ENCODE measurements around the gene HSD3B7. TPM values are rescaled to one million over a fixed set of nuclear protein-coding genes. Genes with fewer than 3 reads are reported as not detected.
A peak's percentile ranks its signal among the peaks of the same experiment; 100 is the strongest.

The HSD3B7 gene
- total RNA-seq, 1 donor from 2014 or later = 14.5 TPM

DNA sequence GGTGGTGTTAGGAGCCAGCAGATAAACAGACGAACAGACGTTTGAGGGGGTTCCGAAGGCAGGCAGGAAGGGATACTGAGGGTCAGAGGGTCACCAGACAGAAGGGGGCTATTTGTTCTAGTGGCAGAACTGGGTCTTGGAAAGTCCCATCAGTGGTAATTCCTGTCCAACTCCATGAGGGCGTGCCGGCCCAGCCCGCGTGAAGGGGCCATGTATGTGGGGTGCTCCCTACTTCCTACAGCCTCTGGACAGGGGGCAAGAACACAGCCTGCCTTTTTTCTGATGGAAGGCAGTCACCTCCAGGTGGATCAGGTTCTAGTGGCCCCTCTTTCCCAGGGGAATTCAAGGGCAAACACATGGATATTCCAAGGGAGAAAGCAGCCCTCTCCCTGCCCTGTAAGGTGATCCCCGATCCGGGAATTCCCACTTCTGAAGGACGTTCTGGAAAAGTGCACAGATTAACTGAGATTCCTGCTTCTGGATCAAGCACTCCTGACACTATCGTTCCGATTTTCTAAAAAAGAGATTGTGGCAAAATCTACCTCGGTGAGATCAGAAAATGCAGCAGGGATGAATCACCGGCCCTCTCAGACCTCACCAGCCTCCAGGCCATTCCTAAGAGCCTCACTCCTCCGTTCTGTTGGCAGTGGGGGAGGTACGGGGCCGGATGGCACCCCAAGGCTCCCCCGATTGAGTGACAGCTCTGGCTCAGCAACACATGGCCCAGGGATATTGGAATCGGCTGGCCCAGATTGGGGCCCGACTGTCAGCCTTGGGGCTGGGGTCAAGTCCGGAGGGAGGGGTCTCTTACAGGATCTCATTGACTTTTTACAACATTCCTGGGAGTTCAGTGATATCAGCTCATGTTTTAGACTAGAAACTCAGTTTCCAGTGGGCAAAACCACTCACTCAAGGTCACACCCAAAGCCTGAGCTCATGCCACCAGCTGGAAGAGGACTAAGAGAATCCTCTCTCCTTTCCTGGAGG lies 13.0 kb downstream of the HSD3B7 start:
- intact Hi-C loops (cut with DNase I) = loop anchor here (2.0 kb wide), 1 partner anchor 35 kb away; the partner anchor contains the start of gene STX4

GRCh38 chr16:30998852-30999761 lies 14.1 kb downstream of the HSD3B7 start:
- Histone ChIP-seq H3K27me3 (no peaks in the 10 kb centered on the region), H3K27ac (no peak overlapping the region), H3K36me3 (no peaks in the 10 kb centered on the region), H3K4me1 (peaks cover 28% of the 10 kb centered on the region), H3K9me3 (no peaks in the 10 kb centered on the region), H3K4me3 (no peak overlapping the region)
- no peak for DNase-seq (ENCODE audit: extremely low spot score in 2 of 2)
- intact Hi-C loops (cut with DNase I) = no loop called here
- no peak for TF ChIP-seq POLR2AphosphoS5 (IDR thresholded peaks at IDR 0.05; ENCODE audit: insufficient read depth in 1 of 2, low read depth in 1 of 2)
- no peak for TF ChIP-seq POLR2A (IDR thresholded peaks at IDR 0.05)
- TF ChIP-seq, protein P1, sequence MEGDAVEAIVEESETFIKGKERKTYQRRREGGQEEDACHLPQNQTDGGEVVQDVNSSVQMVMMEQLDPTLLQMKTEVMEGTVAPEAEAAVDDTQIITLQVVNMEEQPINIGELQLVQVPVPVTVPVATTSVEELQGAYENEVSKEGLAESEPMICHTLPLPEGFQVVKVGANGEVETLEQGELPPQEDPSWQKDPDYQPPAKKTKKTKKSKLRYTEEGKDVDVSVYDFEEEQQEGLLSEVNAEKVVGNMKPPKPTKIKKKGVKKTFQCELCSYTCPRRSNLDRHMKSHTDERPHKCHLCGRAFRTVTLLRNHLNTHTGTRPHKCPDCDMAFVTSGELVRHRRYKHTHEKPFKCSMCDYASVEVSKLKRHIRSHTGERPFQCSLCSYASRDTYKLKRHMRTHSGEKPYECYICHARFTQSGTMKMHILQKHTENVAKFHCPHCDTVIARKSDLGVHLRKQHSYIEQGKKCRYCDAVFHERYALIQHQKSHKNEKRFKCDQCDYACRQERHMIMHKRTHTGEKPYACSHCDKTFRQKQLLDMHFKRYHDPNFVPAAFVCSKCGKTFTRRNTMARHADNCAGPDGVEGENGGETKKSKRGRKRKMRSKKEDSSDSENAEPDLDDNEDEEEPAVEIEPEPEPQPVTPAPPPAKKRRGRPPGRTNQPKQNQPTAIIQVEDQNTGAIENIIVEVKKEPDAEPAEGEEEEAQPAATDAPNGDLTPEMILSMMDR (IDR thresholded peaks at IDR 0.05) = no peak

More for the DNA sequence above, 13.0 kb downstream of the HSD3B7 start:
- no peak for DNase-seq (ENCODE audit: extremely low spot score in 2 of 2)
- Histone ChIP-seq H3K4me3 (peak overlapping the region; percentile 44 to 61), H3K36me3 (no peaks in the 10 kb centered on the region), H3K27ac (peak overlapping the region; percentile 76), H3K9me3 (no peaks in the 10 kb centered on the region), H3K4me1 (peaks cover 28% of the 10 kb centered on the region), H3K27me3 (no peaks in the 10 kb centered on the region)
- TF ChIP-seq POLR2AphosphoS5 (IDR thresholded peaks at IDR 0.05; ENCODE audit: insufficient read depth in 1 of 2, low read depth in 1 of 2) (no peak), POLR2A (IDR thresholded peaks at IDR 0.05) (no peak)
- TF ChIP-seq, protein P1 (IDR thresholded peaks at IDR 0.05) = no peak

DNA sequence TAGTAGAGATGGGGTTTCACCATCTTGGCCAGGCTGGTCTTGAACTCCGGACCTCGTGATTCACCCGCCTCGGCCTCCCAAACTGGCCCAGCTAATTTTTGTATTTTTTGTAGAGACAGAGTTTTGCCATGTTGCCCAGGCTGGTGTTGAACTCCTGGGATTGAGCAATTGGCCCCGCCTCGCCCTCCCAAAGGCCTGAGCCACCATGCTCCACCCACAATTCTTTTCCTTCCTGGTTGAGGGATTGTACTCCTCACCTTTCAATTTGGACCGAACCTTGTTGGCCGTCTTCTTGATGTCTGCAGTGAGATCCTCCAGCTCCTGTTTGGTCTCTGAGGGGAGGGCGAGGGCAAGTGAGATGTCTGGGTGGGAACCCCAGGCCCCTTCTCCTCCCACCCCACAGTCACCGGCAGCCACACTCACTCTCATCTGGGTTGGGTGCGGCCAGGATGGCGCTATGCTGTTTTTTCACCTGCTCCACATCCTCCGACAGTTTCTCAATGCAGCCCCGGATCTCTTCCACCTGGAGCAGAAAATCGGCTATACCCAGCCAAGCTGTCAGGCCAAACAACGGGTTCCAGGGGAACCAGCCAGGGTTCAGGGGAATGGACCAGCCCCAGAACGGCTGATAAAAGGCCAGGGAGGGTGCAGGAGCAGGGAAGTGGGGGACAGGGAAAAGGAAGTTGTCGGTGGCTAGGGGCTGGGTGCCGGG lies 15.8 kb downstream of the HSD3B7 start:
- Histone ChIP-seq H3K27me3 (no peaks in the 10 kb centered on the region), H3K4me1 (peaks cover 28% of the 10 kb centered on the region), H3K9me3 (no peaks in the 10 kb centered on the region), H3K4me3 (no peak overlapping the region), H3K27ac (peak overlapping the region; percentile 2), H3K36me3 (no peaks in the 10 kb centered on the region)
- intact Hi-C loops (cut with DNase I) = no loop called here
- TF ChIP-seq POLR2A (IDR thresholded peaks at IDR 0.05) (no peak), POLR2AphosphoS5 (IDR thresholded peaks at IDR 0.05; ENCODE audit: insufficient read depth in 1 of 2, low read depth in 1 of 2) (no peak)
- TF ChIP-seq, protein P1 (IDR thresholded peaks at IDR 0.05) = no peak
- DNase-seq (ENCODE audit: extremely low spot score in 2 of 2) = no peak

DNA sequence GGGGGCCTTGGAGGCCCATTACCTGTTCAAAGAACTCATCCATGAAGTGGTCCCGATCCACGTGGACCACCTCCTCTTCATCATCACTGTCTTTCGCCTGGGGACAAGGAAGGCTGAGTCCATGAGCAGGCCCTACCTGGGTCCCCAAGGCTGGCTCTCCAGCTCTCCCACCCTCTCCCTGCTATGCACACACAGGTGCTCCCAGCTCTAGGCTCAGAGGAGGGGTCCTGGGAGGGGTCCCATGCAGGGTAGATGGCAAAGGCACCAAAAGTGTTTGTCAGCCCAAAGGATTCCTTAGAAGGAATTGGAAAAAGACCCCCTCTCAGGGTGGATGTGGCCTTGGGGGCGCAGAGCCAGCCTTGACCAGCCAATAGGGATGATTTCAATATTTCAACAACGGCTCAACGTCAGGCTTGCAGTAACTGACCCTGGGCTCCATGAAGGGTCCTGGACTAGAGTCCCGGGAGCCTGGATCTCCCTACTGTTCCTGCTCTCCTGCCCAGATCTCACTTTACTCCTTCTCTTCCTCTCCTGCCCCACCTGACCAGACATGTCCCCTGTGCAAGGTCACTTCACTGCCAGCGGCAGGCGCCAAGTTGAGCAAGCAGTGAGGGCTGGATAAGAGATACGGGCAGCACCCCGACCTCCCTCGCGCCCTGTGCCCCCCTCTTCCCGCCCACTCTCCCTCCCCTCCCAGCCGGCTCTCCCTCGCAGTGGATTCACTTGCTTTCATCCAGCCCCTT lies 16.7 kb downstream of the HSD3B7 start:
- TF ChIP-seq, protein P1 (IDR thresholded peaks at IDR 0.05) = no peak
- TF ChIP-seq POLR2AphosphoS5 (IDR thresholded peaks at IDR 0.05; ENCODE audit: insufficient read depth in 1 of 2, low read depth in 1 of 2) (no peak), POLR2A (IDR thresholded peaks at IDR 0.05) (no peak)

More for the DNA sequence above, 16.7 kb downstream of the HSD3B7 start:
- Histone ChIP-seq H3K27ac (peak overlapping the region; percentile 2), H3K4me1 (peaks cover 25% of the 10 kb centered on the region), H3K27me3 (no peaks in the 10 kb centered on the region), H3K4me3 (no peak overlapping the region), H3K9me3 (no peaks in the 10 kb centered on the region), H3K36me3 (no peaks in the 10 kb centered on the region)
- intact Hi-C loops (cut with DNase I) = no loop called here
- DNase-seq (ENCODE audit: extremely low spot score in 2 of 2) = no peak
